Mesothelial cell of epicardium (in vitro differentiated cells): ENCODE data around the gene PLN. TPM values are rescaled to one million over a fixed set of nuclear protein-coding genes. Genes with fewer than 3 reads are reported as not detected.

Experiments used
- DNase-seq, 2 experiments: peaks; one replicate each; pipeline ENCODE4 v3.0.0; 2021; ENCODE audit warnings: low spot score in 2 of 2; ENCODE audit not compliant: unreplicated experiment in 2 of 2
- H3K27ac Mint-ChIP-seq: 2 replicates; pipeline ENCODE4 v1.8.0; 2021; ENCODE audit warnings: mixed read lengths
- H3K27me3 Mint-ChIP-seq: 2 replicates; pipeline ENCODE4 v1.8.0; 2021; ENCODE audit warnings: low read depth, mixed read lengths
- H3K36me3 Mint-ChIP-seq: 2 replicates; pipeline ENCODE4 v1.8.0; 2021; ENCODE audit warnings: mixed read lengths
- H3K4me1 Mint-ChIP-seq: 2 replicates; pipeline ENCODE4 v1.8.0; 2021; ENCODE audit warnings: mixed read lengths
- H3K4me3 Mint-ChIP-seq: 2 replicates; pipeline ENCODE4 v1.8.0; 2021; ENCODE audit warnings: mild to moderate bottlenecking, moderate library complexity, mixed read lengths
- H3K9me3 Mint-ChIP-seq: 2 replicates; pipeline ENCODE4 v1.8.0; 2021; ENCODE audit warnings: mixed read lengths
- total RNA-seq: library from RNA; stranded (reverse); gene quantifications from 3 replicates; pipeline ENCODE4 v1.2.1, GENCODE V29; 2021
- TF ChIP-seq, protein P1 (sequence below): fragments of 200-600 bp; sonication (generic); IDR thresholded peaks from one replicate; pipeline ENCODE4 v1.5.0; 2021; ENCODE audit warnings: antibody characterized with exemption; ENCODE audit not compliant: unreplicated experiment

PLN gene
- total RNA-seq, 1 donor from 2014 or later, result 0.20 TPM

DNA sequence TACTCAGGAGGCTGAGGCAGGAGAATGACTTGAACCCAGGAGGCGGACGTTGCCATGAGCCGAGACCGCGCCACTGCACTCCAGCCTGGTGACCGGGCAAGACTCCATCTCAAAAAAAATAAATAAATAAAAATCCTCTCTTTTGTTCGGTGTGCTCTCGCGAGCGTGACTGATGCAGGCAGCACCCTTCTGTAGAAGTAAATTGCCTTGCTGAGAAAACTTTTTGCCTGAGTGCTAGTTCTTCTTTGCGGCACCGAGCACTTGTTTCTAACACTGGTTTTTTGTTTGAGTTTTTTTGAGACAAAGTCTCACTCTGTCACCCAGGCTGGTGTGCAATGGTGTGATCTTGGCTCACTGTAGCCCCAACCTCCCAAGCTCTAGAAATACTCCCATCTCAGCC is 30.5 kb downstream of the PLN start:
- Mint-ChIP-seq H3K9me3 (peaks cover 59% of the 10 kb centered on the region), H3K36me3 (peaks cover 63% of the 10 kb centered on the region)
- TF ChIP-seq, protein P1, sequence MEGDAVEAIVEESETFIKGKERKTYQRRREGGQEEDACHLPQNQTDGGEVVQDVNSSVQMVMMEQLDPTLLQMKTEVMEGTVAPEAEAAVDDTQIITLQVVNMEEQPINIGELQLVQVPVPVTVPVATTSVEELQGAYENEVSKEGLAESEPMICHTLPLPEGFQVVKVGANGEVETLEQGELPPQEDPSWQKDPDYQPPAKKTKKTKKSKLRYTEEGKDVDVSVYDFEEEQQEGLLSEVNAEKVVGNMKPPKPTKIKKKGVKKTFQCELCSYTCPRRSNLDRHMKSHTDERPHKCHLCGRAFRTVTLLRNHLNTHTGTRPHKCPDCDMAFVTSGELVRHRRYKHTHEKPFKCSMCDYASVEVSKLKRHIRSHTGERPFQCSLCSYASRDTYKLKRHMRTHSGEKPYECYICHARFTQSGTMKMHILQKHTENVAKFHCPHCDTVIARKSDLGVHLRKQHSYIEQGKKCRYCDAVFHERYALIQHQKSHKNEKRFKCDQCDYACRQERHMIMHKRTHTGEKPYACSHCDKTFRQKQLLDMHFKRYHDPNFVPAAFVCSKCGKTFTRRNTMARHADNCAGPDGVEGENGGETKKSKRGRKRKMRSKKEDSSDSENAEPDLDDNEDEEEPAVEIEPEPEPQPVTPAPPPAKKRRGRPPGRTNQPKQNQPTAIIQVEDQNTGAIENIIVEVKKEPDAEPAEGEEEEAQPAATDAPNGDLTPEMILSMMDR, result no peak

GRCh38 chr6:118579786-118580185 is 31.7 kb downstream of the PLN start:
- TF ChIP-seq, protein P1, result no peak
- Mint-ChIP-seq H3K27me3 (no peaks in the 10 kb centered on the region), H3K27ac (no peak overlapping the region), H3K4me3 (no peak overlapping the region), H3K4me1 (peaks cover 1% of the 10 kb centered on the region), H3K36me3 (peaks cover 52% of the 10 kb centered on the region), H3K9me3 (peaks cover 48% of the 10 kb centered on the region)
- DNase-seq, result no peak

More for the DNA sequence above, 30.5 kb downstream of the PLN start:
- Mint-ChIP-seq H3K27me3 (no peaks in the 10 kb centered on the region), H3K4me3 (no peak overlapping the region), H3K27ac (no peak overlapping the region), H3K4me1 (peaks cover 1% of the 10 kb centered on the region)
- no peak for DNase-seq

GRCh38 chr6:118580585-118581419 is 32.7 kb downstream of the PLN start:
- Mint-ChIP-seq H3K27me3 (no peaks in the 10 kb centered on the region), H3K4me1 (peaks cover 1% of the 10 kb centered on the region), H3K27ac (no peak overlapping the region), H3K9me3 (peaks cover 38% of the 10 kb centered on the region), H3K4me3 (no peak overlapping the region), H3K36me3 (peaks cover 42% of the 10 kb centered on the region)
- TF ChIP-seq, protein P1, result peak; percentile 56
- DNase-seq, result no peak

DNA sequence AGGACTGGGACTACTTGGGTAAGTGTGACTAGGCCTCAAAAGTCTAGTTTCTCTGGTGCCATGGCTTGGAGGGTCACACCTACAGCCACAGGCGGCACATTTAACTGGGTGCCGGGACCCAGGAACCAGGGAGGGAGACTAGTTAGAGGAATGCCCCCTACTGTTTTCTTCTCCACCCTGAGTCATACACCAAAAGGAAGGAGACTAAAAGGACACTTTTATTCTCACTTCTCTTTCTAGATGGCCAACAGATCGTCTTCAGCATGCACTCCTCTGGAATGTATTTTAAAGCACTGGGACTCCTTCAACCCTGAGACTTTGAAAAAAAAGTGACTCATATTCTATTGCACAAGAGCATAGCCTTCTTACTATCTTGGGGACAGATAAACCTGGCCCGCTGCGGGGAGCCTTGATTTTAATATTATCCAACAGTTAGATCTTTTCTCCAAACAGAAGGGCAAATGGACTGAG is 33.4 kb downstream of the PLN start:
- H3K9me3 Mint-ChIP-seq, result peaks cover 31% of the 10 kb centered on the region
- H3K27me3 Mint-ChIP-seq, result no peaks in the 10 kb centered on the region
- DNase-seq, result no peak
- TF ChIP-seq, protein P1, result no peak
- H3K4me3 Mint-ChIP-seq, result no peak overlapping the region
- H3K27ac Mint-ChIP-seq, result no peak overlapping the region
- peaks cover 1% of the 10 kb centered on the region for H3K4me1 Mint-ChIP-seq
- H3K36me3 Mint-ChIP-seq, result peaks cover 35% of the 10 kb centered on the region

- no peaks in the 10 kb centered on the region for H3K27me3 Mint-ChIP-seq
- no peak overlapping the region for H3K4me3 Mint-ChIP-seq
- peaks cover 9% of the 10 kb centered on the region for H3K9me3 Mint-ChIP-seq
- peaks cover 8% of the 10 kb centered on the region for H3K4me1 Mint-ChIP-seq
- no peak overlapping the region for H3K27ac Mint-ChIP-seq
- H3K36me3 Mint-ChIP-seq, result peaks cover 9% of the 10 kb centered on the region
- TF ChIP-seq, protein P1, result no peak
- DNase-seq, result no peak
Measured at GRCh38 chr6:118584911-118585310, 36.8 kb downstream of the PLN start.
